Coronary artery (tissue), 2 donors: ENCODE data around the gene EEF1A2.

Experiments
- DNase-seq: peaks from one replicate; pipeline ENCODE4 v3.0.0-alpha.2; 2017; ENCODE audit warnings: low spot score
- H3K27ac ChIP-seq, 2 donors: fragments of 200-600 bp; sonication (generic); one replicate each; pipeline ENCODE4 v1.5.1; 2016 to 2019
- H3K4me3 ChIP-seq: fragments of 200-600 bp; sonication (generic); 2 replicates; pipeline ENCODE4 v1.5.1; 2016; ENCODE audit warnings: mild to moderate bottlenecking, moderate library complexity
- TF ChIP-seq, protein P1 (sequence below): fragments of 200-600 bp; sonication (generic); IDR thresholded peaks from one replicate; pipeline ENCODE4 v1.5.1; 2019; ENCODE audit warnings: antibody characterized with exemption

The EEF1A2 gene

DNA sequence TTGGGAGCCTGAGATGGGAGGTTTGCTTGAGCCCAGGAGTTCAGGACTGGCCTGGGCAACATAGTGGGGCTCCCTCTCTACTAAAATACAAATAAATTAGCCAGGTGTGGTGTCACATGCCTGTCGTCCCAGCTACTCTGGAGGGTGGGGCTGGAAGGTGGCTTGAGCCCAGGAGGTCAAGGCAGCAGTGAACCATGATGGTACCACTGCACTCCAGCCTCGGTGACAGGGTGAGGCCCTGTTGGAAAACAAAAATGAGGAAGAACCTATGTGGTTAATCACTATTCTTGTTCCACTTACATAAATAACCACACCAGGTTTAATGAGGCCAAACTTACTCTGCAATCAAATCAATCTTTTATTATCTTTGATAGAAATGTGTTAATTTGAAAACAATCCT lies 27.1 kb upstream of the EEF1A2 start:
- no peak overlapping the region for H3K4me3 ChIP-seq
- no peak for DNase-seq

DNA sequence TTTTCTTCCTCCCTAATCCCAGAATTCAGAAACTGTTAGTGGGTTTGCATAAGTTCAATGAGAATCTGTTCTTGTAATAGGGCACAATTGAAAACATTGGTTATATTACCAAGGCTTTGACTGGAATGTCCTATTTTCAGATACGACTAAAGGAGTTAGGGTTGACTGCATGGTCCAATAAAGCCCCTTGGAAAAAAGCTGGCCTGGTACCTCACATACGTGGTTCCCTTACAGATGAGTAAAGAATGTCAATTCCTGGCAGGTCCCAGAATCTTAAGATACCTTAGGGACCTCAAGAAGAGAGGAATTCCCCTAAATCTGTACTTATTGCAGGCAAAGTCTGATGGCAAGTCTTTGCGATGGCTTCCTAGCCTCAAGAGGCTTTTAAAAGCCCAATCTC lies 26.3 kb upstream of the EEF1A2 start:
- no peak for DNase-seq

More for the DNA sequence above, 27.1 kb upstream of the EEF1A2 start:
- TF ChIP-seq, protein P1, sequence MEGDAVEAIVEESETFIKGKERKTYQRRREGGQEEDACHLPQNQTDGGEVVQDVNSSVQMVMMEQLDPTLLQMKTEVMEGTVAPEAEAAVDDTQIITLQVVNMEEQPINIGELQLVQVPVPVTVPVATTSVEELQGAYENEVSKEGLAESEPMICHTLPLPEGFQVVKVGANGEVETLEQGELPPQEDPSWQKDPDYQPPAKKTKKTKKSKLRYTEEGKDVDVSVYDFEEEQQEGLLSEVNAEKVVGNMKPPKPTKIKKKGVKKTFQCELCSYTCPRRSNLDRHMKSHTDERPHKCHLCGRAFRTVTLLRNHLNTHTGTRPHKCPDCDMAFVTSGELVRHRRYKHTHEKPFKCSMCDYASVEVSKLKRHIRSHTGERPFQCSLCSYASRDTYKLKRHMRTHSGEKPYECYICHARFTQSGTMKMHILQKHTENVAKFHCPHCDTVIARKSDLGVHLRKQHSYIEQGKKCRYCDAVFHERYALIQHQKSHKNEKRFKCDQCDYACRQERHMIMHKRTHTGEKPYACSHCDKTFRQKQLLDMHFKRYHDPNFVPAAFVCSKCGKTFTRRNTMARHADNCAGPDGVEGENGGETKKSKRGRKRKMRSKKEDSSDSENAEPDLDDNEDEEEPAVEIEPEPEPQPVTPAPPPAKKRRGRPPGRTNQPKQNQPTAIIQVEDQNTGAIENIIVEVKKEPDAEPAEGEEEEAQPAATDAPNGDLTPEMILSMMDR = no peak
- no peak overlapping the region for H3K27ac ChIP-seq

DNA sequence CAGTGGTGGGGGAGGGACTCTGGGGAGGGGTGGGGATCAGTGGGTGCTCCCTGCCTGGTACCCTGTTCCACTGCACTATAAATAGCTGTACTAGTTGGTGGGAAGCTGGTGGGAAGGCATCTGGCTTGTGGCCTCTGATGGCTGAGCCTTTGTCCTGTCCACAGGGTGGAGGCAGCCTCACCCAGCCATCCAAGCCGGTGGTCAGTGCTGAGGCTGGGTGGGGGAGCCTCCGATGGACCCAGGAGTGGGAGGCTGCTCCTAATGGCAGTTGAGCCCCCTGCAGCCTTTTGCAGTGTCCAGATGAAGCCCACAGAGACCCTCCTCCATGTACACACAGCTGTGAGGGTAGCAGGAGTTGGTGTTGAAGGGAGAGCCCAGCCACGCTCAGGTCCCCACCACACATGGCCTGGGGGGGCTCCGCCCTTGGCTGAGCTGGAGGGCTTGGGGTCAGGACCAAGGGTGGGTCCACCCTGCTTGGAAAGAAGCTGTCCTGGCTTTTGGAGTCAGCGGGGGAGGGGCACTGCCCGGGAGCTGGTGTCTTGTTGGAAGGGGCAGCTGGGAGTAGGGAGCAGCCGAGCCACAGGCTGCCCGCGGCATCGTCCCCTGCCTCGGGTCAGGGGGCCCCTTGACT lies 24.2 kb upstream of the EEF1A2 start:
- H3K27ac ChIP-seq = no peak overlapping the region
- TF ChIP-seq, protein P1 = no peak
- no peak for DNase-seq
- peak overlapping the region; percentile 88 for H3K4me3 ChIP-seq

More for the DNA sequence above, 26.3 kb upstream of the EEF1A2 start:
- no peak overlapping the region for H3K27ac ChIP-seq
- TF ChIP-seq, protein P1 = no peak
- H3K4me3 ChIP-seq = no peak overlapping the region

DNA sequence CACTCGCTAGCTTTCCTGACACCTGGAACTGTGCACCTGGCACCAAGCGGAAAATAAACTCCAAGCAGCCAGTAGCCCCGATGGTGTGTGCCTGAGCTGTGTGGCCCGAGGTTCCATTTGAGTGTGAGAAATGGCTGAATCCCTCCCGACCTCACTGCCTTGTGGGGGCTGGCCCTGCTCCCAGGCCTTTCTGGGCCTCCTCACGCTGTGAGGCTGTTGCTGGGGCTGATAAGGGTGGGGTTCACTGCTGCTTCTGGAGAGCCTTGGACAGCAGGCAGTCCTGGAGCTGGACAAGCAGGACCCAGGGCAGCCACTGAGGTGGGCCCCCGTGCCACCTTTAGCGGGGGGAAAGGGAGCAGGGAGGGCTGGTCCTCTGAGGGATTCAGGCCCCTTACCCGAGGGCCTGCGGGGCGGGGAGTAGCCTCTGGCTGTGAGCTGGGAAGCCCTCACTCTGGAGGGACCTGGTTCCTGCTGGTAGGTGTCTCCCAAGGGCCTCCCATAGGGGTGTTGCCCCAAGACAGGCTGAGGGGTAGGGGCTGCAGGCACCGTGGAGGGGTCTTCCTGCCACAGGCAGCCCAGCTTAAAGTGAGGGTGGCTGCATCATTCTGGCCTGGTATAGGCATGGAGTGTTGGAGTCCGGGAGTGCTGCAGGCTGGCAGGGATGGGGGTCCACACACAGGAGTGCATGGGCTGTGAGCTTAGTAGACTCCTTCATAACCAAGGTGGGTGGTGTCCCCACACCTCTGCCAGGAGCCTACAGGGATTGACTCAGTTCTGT lies 23.4 kb upstream of the EEF1A2 start:
- Histone ChIP-seq H3K27ac (no peak overlapping the region), H3K4me3 (peak overlapping the region; percentile 88)
- TF ChIP-seq, protein P1 = no peak
- no peak for DNase-seq

DNA sequence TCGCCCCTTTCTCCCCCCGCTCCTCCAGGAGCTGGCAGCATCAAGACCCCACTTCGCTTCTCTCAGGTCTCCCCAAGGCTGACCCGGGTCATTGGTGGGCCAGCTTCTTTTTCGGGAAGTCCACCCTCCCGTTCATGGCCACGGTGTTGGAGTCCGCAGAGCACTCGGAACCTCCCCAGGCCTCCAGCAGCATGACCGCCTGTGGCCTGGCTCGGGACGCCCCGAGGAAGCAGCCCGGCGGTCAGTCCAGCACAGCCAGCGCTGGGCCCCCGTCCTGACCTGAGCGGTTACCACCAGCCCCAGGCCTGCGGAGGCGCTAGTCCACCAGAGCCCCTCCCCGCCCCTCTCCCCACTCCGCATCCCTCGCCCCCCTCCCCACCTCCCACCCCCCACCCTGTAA lies 22.7 kb upstream of the EEF1A2 start:
- H3K27ac ChIP-seq = peak overlapping the region in 1 of 2 donors; percentile 97
- no peak for DNase-seq
- H3K4me3 ChIP-seq = peak overlapping the region; percentile 88
- TF ChIP-seq, protein P1 = no peak

DNA sequence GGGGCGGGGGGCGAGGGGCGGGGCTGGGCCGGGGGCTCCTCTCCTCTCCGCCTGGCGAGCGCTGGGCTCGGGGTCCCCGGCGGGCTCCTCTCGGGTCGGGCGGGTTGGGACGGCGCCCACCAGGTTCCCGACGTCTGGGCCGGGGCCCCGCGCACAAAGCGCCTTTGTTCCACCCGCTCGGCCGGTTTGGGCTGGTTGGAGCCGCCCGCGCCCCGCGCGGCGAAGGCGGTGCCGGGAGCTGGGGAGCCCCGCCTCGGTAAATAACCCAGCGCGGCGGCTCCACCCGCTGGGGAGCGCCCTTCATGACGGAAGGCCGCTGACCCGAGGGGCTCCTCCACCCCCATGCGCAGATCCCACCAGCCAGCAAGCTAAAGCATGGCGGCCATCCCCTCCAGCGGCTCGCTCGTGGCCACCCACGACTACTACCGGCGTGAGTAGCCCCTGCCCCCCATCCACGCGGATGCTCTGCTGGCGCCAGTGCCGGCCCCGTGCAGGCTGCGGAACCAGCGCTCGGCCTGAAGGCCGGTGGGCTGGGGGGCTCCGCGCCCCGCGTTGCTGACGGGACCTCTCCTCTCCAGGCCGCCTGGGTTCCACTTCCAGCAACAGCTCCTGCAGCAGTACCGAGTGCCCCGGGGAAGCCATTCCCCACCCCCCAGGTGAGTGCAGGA lies 22.2 kb upstream of the EEF1A2 start:
- no peak for DNase-seq
- Histone ChIP-seq H3K4me3 (peak overlapping the region; percentile 88), H3K27ac (peak overlapping the region; percentile 96 to 97)
- TF ChIP-seq, protein P1 = no peak
